Tibial artery (tissue), 4 donors: ENCODE measurements around the gene DCAF5.
A peak's percentile ranks its signal among the peaks of the same experiment; 100 is the strongest.

ENCODE experiments used
- DNase-seq, 2 donors: peaks; one replicate each; pipeline ENCODE4 v3.0.0-alpha.2; 2019
- H3K27ac ChIP-seq, 2 donors: fragments of 200-600 bp; sonication (generic) in 1 of 2; 1 replicate in 1 of 2; 2 replicates in 1 of 2; pipeline ENCODE4 v1.5.1; 2018 to 2019; ENCODE audit warnings: mild to moderate bottlenecking in 1 of 2
- H3K27me3 ChIP-seq, 2 donors: fragments of 200-600 bp; sonication (generic) in 1 of 2; one replicate each; pipeline versions ENCODE4 v1.5.1 to v1.6.0; 2016 to 2019
- H3K36me3 ChIP-seq, 3 donors: fragments of 200-600 bp; sonication (generic) in 2 of 3; one replicate each; pipeline ENCODE4 v1.5.1; 2016 to 2019; ENCODE audit warnings: mild to moderate bottlenecking in 2 of 3
- H3K4me1 ChIP-seq, 4 donors: fragments of 200-600 bp; sonication (generic) in 2 of 4; 1 replicate in 3 of 4; 2 replicates in 1 of 4; pipeline ENCODE4 v1.5.1; 2016 to 2019
- H3K4me3 ChIP-seq, 2 donors: fragments of 200-600 bp; sonication (generic) in 1 of 2; 1 replicate in 1 of 2; 2 replicates in 1 of 2; pipeline ENCODE4 v1.5.1; 2018 to 2019; ENCODE audit warnings: mild to moderate bottlenecking in 2 of 2
- H3K9me3 ChIP-seq, 3 donors: fragments of 200-600 bp; sonication (generic) in 1 of 3; one replicate each; pipeline ENCODE4 v1.5.1; 2016 to 2019
- intact Hi-C: fragments of 100-400 bp; cut with DNase I; formaldehyde crosslinking; loops from one replicate; pipeline ENCODE4 v1.15.0; 2023; ENCODE audit warnings: low total_unique reads
- TF ChIP-seq, protein P1 (sequence below), 2 experiments: fragments of 200-600 bp in 1 of 2; fragments of 450-650 bp in 1 of 2; IDR thresholded peaks; one replicate each; pipeline ENCODE4 v1.5.1; 2017 to 2019; ENCODE audit warnings: antibody characterized with exemption in 2 of 2, mild to moderate bottlenecking in 1 of 2, moderate library complexity in 1 of 2

DCAF5 gene

DNA sequence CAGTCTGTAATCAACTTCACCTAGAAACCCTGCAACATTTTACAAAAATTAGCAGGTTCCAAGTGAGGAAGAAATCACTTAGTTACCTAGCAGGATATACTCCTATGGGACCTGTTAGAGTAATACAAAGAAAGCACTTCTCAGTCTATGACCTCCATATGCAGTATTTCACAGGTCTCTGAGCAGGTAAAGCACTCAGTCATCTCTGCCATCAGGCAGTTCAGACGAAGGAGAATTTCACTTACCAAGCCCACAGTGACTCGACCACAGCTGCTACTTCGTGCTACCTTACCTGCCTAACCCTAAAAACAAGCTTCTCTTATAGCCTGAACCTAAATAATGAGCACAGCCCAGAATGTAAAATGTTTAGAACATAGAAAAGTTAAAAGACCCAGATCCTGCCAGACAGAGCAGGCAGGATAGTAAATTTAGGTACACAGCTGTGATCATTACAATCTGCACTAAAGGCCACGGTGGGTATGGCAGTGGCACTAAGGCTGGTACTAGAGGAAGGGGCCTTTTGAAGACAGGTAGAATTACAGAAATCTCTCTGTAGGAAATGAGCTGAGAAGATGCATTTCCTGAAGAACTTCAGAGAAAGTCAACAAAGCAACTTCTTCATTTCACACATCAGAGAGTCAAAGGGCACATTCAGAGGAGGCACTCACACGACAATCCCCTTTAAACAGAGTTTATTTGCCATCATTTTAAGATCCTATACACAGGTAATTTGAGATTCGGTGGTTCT is 35.7 kb downstream of the DCAF5 start:
- Histone ChIP-seq H3K4me3 (no peak overlapping the region), H3K27me3 (no peaks in the 10 kb centered on the region), H3K27ac (no peak overlapping the region), H3K9me3 (no peaks in the 10 kb centered on the region), H3K4me1 (peaks cover 0 to 5% (median 2%) of the 10 kb centered on the region in 4 donors), H3K36me3 (peaks cover 41 to 49% (median 44%) of the 10 kb centered on the region in 3 donors)
- intact Hi-C loops = no loop called here
- no peak for DNase-seq
- TF ChIP-seq, protein P1, sequence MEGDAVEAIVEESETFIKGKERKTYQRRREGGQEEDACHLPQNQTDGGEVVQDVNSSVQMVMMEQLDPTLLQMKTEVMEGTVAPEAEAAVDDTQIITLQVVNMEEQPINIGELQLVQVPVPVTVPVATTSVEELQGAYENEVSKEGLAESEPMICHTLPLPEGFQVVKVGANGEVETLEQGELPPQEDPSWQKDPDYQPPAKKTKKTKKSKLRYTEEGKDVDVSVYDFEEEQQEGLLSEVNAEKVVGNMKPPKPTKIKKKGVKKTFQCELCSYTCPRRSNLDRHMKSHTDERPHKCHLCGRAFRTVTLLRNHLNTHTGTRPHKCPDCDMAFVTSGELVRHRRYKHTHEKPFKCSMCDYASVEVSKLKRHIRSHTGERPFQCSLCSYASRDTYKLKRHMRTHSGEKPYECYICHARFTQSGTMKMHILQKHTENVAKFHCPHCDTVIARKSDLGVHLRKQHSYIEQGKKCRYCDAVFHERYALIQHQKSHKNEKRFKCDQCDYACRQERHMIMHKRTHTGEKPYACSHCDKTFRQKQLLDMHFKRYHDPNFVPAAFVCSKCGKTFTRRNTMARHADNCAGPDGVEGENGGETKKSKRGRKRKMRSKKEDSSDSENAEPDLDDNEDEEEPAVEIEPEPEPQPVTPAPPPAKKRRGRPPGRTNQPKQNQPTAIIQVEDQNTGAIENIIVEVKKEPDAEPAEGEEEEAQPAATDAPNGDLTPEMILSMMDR (IDR thresholded peaks at IDR 0.05) = no peak

DNA sequence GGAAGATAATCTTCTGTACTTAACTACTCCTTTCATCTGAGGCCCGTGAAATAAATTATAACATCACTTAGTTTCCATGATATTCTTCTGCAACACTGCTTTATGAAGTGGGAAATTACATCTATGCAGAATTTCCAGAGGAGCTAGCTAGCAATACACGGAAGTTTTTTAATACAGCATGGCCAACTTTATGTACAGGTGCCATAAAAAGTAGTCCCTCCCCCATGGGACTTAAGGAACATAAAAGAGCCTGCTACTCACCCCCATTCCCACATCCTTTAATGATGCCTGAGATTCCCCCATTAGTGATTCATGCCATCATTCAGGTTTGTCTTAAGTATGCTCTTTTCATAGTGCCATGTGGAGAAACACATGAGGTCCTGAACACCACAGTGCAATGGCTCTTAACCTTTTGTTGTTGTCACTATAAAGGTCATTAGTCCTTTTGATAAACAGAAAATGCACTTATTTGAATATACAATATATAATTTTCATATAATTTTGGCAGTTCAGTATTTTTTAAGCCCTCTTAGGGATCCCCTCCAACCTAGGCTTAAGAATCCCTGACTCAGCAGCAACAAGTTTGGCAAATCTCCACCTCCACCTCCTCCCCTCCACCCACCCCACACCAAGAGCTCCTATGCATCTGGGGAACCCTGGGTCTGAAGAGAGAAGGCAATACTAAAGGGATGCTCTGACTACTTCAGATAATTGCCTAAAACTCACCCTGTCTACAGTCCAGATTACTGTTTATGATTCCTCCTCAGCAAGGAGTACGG is 37.3 kb downstream of the DCAF5 start:
- H3K9me3 ChIP-seq = no peaks in the 10 kb centered on the region
- peaks cover 0 to 5% (median 2%) of the 10 kb centered on the region in 4 donors for H3K4me1 ChIP-seq
- no peak overlapping the region for H3K4me3 ChIP-seq
- no peak for DNase-seq
- TF ChIP-seq, protein P1 (IDR thresholded peaks at IDR 0.05) = no peak
- no peak overlapping the region for H3K27ac ChIP-seq
- H3K36me3 ChIP-seq = peaks cover 44 to 51% (median 49%) of the 10 kb centered on the region in 3 donors
- intact Hi-C loops = no loop called here
- H3K27me3 ChIP-seq = no peaks in the 10 kb centered on the region

DNA sequence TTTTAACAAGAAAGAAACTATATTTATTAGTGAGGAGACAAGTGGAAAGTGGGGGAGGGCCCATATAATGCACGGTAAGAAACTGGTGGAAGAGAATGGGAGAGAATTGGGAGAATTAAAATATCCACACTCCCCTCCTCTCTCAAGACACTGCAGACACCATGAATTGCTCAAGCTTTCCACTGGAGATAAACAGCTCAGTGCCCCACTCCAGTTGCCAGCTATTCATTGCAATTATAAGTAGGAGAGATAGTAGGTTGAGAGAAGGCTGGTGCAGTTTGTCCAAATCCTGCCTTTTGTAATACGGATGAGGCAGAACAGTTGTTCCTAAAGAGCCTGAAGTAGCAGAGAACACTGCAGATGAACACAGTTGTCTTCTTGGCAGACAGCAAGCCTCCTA is 38.2 kb downstream of the DCAF5 start:
- DNase-seq = no peak
- Histone ChIP-seq H3K27ac (no peak overlapping the region), H3K36me3 (peaks cover 40 to 52% (median 49%) of the 10 kb centered on the region in 3 donors), H3K27me3 (no peaks in the 10 kb centered on the region), H3K4me3 (no peak overlapping the region), H3K4me1 (peaks cover 0 to 5% (median 0%) of the 10 kb centered on the region in 4 donors), H3K9me3 (no peaks in the 10 kb centered on the region)
- intact Hi-C loops = no loop called here
- TF ChIP-seq, protein P1 (IDR thresholded peaks at IDR 0.05) = no peak

- peaks cover 0 to 5% (median 0%) of the 10 kb centered on the region in 4 donors for H3K4me1 ChIP-seq
- no peaks in the 10 kb centered on the region for H3K9me3 ChIP-seq
- no peak overlapping the region for H3K4me3 ChIP-seq
- no peaks in the 10 kb centered on the region for H3K27me3 ChIP-seq
- no peak for DNase-seq
- intact Hi-C loops = no loop called here
- no peak overlapping the region for H3K27ac ChIP-seq
- H3K36me3 ChIP-seq = peaks cover 4 to 29% (median 14%) of the 10 kb centered on the region in 3 donors
- TF ChIP-seq, protein P1 (IDR thresholded peaks at IDR 0.05) = no peak
Measured at GRCh38 chr14:69108358-69108757, 44.6 kb downstream of the DCAF5 start.

DNA sequence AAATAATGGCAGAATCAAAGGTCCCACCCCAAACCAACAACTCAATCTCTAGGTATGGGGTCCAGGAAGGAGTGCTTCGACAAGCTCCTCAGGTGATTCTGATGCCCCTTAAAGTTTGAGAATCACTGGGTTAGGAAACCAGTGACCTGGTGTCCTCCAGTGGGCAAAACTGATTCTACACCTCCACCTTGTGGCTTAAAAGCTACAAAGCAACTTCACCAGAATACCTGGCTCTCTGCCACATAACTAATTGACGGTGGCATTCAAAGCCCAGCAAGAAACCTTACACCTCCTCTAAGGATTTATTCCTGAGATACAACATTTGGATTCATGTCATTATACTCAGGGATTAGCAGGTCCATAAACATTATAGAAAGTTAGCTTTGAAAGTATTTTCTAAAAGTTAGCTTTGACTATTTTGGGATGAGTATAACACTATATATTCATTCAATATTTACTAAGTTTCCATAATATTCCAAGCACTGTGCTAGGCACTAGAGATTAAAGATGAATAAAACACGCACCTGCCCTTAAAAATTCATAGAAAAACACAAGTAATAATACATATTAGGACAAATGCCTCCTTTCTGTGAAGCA is 45.4 kb downstream of the DCAF5 start:
- intact Hi-C loops = no loop called here
- Histone ChIP-seq H3K27me3 (no peaks in the 10 kb centered on the region), H3K4me1 (peaks cover 0 to 5% (median 0%) of the 10 kb centered on the region in 4 donors), H3K4me3 (no peak overlapping the region), H3K9me3 (no peaks in the 10 kb centered on the region), H3K36me3 (peaks cover 8 to 29% (median 14%) of the 10 kb centered on the region in 3 donors), H3K27ac (peak overlapping the region in 1 of 2 donors; percentile 16)
- TF ChIP-seq, protein P1 (IDR thresholded peaks at IDR 0.05) = peak; percentile 56 to 81
- DNase-seq = no peak
